ENCODE data around the gene TOR3A. TPM values are rescaled to one million over a fixed set of nuclear protein-coding genes. Genes with fewer than 3 reads are reported as not detected.
"Not testable (repeated sequence)": the region's sequence is repeated elsewhere in the genome, so short reads cannot be mapped to it uniquely, and the experiment has no call there.

The TOR3A gene
- total RNA-seq, 2 donors from 2014 or later: 37.4 to 69.2 TPM

GRCh38 chr1:179137617-179138255 is 55.9 kb downstream of the TOR3A start:
- Histone ChIP-seq H3K4me3 (no peak overlapping the region), H3K27ac (no peak overlapping the region)

GRCh38 chr1:179138755-179139154 is 56.9 kb downstream of the TOR3A start:
- DNase-seq (ENCODE audit: low spot score); H3K4me3 ChIP-seq; ATAC-seq (ENCODE audit: insufficient number of reproducible peaks, low FRiP score, low read depth); H3K27me3 ChIP-seq (replicated peaks; ENCODE audit: insufficient read depth); H3K36me3 ChIP-seq; H3K9me3 ChIP-seq; H3K27ac ChIP-seq: not testable (repeated sequence)
- peaks cover 23 to 26% of the 10 kb centered on the region in 2 donors for H3K4me1 ChIP-seq (ENCODE audit: control insufficient read depth in 1 of 2, low read depth in 2 of 2)

More at GRCh38 chr1:179137617-179138255, 55.9 kb downstream of the TOR3A start:
- H3K27me3 ChIP-seq (replicated peaks; ENCODE audit: insufficient read depth): no peaks in the 10 kb centered on the region
- DNase-seq (ENCODE audit: low spot score) (no peak), ATAC-seq (ENCODE audit: insufficient number of reproducible peaks, low FRiP score, low read depth) (no peak)
- TF ChIP-seq CTCF (IDR thresholded peaks at IDR 0.05): no peak
- no peaks in the 10 kb centered on the region for H3K9me3 ChIP-seq
- peaks cover 18 to 23% of the 10 kb centered on the region in 2 donors for H3K4me1 ChIP-seq (ENCODE audit: control insufficient read depth in 1 of 2, low read depth in 2 of 2)
- H3K36me3 ChIP-seq: no peaks in the 10 kb centered on the region

GRCh38 chr1:179141592-179142251 is 59.9 kb downstream of the TOR3A start:
- H3K36me3 ChIP-seq: no peaks in the 10 kb centered on the region
- H3K27ac ChIP-seq: peak overlapping the region in 1 of 2 donors; percentile 75
- H3K27me3 ChIP-seq (replicated peaks; ENCODE audit: insufficient read depth): no peaks in the 10 kb centered on the region
- DNase-seq (ENCODE audit: low spot score): no peak
- peak overlapping the region; percentile 72 for H3K4me3 ChIP-seq
- TF ChIP-seq CTCF (IDR thresholded peaks at IDR 0.05): no peak
- no peaks in the 10 kb centered on the region for H3K9me3 ChIP-seq
- H3K4me1 ChIP-seq (ENCODE audit: control insufficient read depth in 1 of 2, low read depth in 2 of 2): peaks cover 26% of the 10 kb centered on the region in 2 donors
- no peak for ATAC-seq (ENCODE audit: insufficient number of reproducible peaks, low FRiP score, low read depth)

- H3K36me3 ChIP-seq: no peaks in the 10 kb centered on the region
- H3K27me3 ChIP-seq (replicated peaks; ENCODE audit: insufficient read depth): no peaks in the 10 kb centered on the region
- DNase-seq (ENCODE audit: low spot score) (no peak), ATAC-seq (ENCODE audit: insufficient number of reproducible peaks, low FRiP score, low read depth) (peak; percentile 85)
- H3K27ac ChIP-seq: peak overlapping the region; percentile 60 to 75
- no peaks in the 10 kb centered on the region for H3K9me3 ChIP-seq
- H3K4me1 ChIP-seq (ENCODE audit: control insufficient read depth in 1 of 2, low read depth in 2 of 2): peaks cover 19 to 21% of the 10 kb centered on the region in 2 donors
- peak overlapping the region; percentile 72 for H3K4me3 ChIP-seq
- no peak for TF ChIP-seq CTCF (IDR thresholded peaks at IDR 0.05)
Observed at GRCh38 chr1:179142889-179143299, 61.0 kb downstream of the TOR3A start.

- H3K27me3 ChIP-seq (replicated peaks; ENCODE audit: insufficient read depth): no peaks in the 10 kb centered on the region
- TF ChIP-seq CTCF (IDR thresholded peaks at IDR 0.05): no peak
- no peak for DNase-seq (ENCODE audit: low spot score)
Observed at GRCh38 chr1:179143322-179143721, 61.5 kb downstream of the TOR3A start.

More at GRCh38 chr1:179143322-179143721, 61.5 kb downstream of the TOR3A start:
- Histone ChIP-seq H3K27ac (peak overlapping the region in 1 of 2 donors; percentile 75), H3K4me1 (ENCODE audit: control insufficient read depth in 1 of 2, low read depth in 2 of 2) (peaks cover 17 to 19% of the 10 kb centered on the region in 2 donors), H3K9me3 (no peaks in the 10 kb centered on the region), H3K36me3 (no peaks in the 10 kb centered on the region), H3K4me3 (peak overlapping the region; percentile 72)
- no peak for ATAC-seq (ENCODE audit: insufficient number of reproducible peaks, low FRiP score, low read depth)

Data from thoracic aorta (tissue), 2 donors.